Activated CD4-positive, alpha-beta T cell treated with anti-CD3 and anti-CD28 coated beads for 4 hours (primary cell): Measurements from ENCODE around the gene FBP1.

ENCODE experiments used
- DNase-seq, 2 donors: peaks; one replicate each; pipeline ENCODE4 v3.0.0-alpha.2; 2020

FBP1 gene

DNA sequence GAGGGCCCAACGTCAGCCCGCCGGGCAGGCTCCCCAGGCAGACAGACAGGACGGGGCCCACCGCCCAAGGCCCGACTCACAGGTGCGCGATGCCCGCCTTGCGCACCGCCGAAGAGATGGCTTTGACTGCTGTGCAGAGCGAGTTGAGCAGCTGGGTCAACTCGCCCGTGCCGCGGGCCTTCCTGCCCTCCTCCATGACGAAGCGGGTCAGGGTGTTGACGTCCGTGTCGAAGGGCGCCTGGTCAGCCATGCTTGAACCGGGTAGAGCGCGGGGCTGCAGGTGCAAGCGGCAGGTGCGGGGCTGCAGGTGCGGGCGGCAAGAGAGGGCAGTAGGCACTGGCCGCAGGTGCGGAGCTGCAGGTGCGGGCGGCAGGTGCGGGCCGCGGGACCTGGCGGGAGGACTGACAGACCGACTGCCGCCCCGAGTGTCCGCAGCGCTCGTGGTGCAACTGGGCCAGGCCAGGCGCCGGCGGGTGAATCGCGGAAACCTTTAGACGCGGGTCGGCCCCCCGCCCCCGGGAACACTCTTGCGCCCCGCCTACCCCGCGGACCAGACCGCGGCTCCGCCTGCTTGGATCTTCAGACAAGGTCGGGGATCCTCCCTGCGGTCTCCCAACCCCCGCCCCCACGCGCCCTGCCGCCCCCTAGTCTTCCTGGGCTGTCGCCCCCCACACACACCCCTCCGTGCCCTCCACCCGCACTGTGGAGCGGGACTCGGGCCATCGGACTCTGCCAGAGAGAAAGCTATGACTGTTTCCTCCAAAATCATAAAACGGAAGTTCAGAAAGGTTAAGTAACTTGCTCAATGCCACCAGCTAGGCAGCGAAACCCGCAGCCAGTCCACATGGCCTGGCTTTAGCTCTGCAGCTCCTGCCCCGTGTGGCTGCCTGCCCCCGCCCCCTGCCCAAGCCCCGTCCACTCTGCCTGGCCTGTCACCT is at the start of gene FBP1:
TSS of gene FBP1 (minus strand) at position 458 of the 938 bp plus-strand sequence. CDS start at position 250, 208 bp downstream.
- peak; percentile 27 for DNase-seq

DNA sequence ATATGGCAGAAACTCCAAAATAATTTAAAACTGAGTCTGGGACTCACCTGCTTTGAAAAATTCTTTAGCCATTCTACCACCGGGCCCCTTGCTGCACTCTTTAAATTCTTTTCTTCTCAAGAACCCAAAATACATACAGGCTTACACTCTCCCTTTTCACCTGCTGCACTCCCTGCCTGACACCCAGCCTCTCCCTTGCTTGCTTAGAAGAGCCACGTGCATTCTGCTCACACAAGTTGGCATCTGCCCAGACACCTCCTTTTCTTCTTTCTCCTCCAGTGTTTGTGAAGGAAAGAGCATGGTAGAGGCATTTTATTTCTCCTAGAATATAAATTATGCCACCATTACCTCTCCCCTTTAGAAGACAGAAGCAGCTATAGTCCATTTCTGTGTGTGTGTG is 48.1 kb upstream of the FBP1 start:
- DNase-seq, result no peak

DNA sequence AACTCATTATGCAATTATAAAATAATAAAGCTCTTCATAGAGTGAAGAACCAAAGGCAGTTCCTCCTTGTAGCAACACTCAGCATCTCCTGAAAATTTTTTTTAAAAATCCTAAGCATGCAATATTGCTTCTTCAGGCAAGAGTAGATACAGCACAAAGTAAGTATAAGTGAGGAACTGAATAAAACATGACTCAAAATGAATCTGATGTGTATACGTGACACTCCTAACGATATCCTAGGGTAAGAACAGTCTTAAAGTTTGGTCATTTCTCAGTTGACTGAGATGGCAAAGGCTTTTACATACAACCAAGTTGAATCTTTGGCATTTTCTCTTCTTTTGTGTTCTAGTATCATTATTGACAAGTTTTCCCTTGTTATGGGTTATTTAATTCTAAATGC is 46.0 kb upstream of the FBP1 start:
- DNase-seq, result no peak

DNA sequence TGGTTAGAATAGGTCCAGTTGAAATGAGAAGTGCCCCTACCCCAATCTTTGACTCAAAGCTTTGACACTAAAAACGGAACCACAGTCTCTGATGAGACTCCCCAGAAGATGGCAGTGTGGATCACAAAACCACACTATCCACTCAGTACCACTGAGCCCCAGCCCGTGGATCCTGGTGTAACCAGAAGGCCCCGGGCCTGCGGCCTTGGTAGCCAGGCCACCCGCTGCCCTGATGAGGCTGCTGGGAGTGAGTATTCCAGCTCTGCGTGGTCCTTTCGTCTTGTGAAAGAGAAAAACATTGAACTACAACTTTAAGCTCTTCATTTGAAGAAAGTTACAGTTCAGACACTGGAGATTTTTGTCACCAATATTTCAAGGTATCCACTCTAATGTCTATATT is 42.2 kb upstream of the FBP1 start:
- peak; percentile 52 to 65 for DNase-seq

DNA sequence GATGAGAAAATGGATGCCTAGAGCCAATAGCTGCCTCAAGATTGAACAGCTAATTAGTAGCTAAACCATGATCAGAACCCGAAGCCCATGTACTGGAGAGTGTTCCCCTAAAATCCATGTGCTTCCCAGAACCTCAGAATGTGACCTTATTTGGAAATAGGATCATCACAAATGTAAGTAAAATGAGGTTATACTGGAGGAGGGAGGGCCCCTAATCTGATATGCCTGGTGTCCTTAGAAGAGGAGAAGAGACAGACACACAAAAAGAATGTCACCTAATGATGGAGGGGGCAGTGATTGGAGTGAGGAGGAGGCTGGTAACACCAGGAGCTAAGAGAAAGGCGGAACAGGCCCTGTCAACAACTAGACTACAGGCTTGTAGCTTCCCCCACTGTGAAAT is 41.3 kb upstream of the FBP1 start:
- DNase-seq, result no peak

DNA sequence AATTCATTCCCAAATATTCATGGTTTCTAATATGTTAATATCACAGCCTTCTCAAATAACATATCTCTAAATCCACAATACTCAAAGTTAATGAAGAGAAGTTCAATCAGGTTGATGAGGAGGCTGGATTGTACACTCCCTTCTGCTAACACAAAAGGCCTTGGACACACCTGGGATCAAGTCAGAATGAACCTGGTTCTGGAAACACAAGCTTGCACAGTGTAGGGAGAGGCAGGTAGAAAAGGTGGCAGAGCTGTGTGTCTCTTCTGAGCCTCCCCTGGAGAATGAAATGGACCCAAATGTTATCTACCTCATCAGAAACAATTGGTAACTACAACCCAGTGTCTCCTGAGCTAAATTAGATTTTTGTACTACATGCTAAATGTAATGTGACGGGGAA is 40.7 kb upstream of the FBP1 start:
- DNase-seq, result no peak

DNA sequence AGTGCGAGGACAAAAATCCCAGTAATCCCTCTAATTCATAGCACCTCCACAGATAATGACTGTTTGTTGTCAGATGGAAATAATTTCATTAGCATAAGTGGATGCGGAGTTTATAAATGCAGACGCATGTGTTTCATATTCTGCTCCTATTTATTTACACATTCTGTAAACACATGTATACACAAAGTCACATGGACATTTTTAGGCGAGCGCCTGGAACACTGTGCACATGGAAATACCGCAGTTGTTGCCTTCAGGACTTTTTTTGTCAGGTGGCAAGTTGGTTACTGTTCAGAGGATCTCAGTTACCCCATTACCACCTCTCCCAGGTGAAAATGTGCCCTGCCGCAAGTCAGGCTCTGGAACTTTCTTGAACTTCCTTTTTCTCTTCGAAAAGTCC is 40.3 kb upstream of the FBP1 start:
- DNase-seq, result no peak

DNA sequence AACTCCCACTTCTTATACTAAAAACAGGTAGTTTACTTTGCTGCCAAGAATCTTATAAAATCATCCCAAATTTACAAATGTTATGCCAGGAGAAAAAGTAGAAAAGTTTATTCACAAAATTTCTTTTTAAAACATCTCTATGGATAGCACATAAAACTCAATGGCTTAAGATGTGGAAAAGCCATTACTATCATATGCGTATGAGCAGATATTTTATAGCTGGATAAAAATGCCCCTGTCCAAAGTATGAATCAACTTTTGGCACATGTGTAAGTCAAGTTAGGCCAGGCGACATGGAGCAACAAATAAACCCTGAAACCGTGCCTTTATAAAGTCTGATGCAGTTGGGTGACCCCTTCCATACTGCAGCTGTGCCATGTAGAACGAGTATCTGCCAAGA is 38.6 kb upstream of the FBP1 start:
- DNase-seq, result no peak

DNA sequence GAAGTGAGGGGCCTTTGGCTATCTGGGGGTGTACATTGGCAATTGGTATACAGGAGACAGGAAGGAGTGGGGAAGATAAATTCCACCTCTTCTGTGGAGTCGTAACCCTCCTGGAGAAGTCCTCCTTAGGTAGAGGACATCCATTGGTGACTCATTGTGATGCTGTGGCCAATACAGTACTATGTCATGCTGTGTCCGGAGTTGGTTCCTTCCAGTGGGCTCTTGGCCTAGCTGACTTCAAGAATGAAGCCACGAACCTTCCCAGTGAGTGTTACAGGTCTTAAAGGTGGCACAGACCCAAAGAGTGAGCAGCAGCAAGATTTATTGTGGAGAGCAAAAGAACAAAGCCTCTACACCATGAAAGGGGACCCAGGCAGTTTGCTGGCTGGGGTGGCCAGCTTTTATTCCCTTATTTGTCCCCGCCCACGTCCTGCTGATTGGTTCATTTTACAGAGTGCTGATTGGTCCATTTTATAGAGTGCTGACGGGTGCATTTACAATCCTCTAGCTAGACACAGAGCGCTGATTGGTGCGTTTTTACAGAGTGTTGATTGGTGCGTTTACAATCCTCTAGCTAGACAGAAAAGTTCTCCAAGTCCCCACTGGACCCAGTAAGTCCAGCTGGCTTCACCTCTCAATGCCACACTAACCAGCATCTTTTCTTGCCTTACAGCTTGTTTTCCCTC is 37.3 kb upstream of the FBP1 start:
- no peak for DNase-seq

DNA sequence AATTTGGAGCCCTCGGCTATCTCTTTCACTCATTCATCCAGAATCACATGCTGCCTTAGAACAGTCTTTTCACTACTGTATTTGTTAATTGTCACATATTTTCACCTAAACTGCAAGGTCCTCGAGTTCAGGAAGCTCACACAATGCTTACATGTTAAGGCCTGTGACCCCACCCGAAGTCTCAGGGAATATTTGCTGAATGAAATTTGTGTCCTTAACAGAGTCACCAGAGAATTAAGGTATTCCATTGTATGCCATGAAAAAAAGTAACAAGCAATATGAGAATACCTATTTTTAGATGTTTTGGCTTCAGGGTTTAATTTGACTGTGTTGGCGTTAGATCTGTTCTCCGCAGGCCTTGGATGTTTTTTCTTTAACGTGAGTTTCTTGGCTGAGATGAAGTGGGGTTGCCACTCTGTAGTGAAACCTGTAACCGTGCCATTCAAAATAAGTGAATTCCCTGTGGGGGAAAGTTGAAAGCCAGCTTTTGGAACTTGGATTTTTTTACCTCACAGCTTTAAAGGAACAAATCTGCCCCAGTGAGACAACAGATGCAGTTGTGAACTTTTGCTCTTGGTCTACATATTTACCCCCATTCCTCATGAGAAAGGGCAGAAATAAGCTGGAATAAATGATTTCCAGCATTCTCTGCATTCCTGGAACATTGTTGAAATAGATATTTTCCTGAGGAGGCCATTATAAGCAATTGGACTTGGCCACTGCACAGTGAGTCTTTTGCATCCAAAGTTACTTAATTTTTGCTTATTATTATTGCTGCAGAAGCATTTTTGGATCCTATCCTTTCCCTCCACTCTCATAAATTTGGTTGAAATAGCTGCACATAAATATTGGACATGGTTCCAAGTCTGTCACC is 35.9 kb upstream of the FBP1 start:
- DNase-seq, result no peak

DNA sequence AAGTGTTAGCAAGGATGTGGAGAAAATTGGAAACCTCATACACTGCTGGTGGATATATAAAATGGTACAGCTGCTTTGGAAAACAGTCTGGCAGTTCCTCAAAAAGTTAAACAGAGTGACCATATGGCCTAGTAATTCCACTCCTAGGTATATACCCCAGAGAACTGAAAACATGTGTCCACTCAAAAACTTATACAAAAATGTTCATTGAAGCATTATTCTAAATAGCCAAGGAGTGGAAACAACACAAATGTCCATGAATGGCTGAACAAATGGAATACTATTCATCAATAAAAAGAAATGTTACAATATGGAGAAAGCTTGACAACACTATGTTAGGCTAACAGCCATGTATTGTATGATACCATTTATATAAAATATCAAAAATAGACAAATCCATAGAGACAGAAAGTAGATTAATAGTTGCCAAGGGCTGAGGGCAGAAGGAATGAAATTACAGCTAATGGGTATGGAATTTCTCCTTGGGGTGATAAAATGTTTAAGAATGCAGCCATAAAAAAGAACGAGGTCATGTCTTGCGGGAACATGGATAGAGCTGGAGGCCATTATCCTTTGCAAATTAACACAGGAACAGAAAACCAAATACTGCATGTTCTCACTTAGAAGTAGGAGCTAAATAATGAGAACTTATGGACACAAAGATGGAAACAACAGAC is 33.6 kb upstream of the FBP1 start:
- no peak for DNase-seq

DNA sequence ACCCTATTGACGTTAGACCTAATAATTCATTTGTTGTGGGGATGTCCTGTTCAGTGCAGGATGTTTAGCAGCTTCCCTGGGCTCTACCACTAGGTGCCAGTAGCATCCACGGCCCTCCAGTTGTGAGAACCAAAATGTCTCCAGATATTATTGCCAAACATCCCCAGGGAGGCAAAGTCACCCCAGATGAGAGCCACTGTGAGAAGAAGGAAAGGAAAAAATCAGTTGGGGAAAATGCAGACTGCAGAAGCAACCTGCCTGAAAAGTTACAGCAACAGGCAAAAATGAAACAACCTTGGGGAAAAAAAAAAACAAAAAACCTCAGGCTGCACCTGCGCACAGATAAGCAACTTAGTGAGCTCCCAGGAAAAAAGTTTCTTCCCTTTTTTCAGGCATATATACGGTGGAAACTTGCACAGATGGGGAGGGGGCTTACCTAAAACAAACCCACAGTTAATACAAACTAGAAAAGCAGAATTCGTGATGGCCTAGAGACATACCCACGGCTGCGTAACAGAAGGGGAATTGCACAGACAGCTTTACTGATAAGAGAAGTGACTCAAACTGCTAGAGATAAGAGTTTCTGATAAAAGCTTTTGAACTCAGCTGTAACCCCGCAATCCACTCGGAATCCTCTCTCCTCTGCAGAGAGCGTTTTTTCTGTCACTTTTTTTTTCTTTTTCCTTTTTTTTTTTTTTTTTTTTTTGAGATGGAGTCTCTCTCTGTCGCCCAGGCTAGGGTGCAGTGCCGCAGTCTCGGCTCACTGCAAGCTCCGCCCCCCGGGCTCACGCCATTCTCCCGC is 29.8 kb upstream of the FBP1 start:
- peak; percentile 40 to 44 for DNase-seq

DNA sequence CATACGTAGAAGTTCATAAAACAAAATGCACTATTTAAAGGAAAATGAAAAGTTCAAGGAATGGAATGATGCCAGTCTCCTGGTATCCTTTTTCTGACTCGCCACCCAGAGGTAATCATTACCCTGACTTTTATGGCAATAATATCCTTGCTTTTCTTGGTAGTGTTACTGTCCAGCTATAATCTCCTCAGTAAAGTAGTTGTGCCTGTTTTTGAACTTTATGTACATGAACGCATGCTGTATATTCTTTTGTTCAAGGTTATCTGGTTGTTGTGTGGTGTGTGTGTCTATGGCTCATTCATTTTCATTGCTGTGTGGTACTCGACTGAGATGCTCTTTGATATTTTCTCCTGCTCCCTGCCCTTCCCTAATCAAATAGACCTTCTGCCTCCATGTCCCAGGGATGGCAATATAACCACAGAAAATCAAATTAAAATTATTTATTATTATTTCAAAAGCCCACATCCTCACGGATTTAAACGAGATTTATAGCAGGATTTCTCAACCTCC is 29.2 kb upstream of the FBP1 start:
- DNase-seq, result no peak

DNA sequence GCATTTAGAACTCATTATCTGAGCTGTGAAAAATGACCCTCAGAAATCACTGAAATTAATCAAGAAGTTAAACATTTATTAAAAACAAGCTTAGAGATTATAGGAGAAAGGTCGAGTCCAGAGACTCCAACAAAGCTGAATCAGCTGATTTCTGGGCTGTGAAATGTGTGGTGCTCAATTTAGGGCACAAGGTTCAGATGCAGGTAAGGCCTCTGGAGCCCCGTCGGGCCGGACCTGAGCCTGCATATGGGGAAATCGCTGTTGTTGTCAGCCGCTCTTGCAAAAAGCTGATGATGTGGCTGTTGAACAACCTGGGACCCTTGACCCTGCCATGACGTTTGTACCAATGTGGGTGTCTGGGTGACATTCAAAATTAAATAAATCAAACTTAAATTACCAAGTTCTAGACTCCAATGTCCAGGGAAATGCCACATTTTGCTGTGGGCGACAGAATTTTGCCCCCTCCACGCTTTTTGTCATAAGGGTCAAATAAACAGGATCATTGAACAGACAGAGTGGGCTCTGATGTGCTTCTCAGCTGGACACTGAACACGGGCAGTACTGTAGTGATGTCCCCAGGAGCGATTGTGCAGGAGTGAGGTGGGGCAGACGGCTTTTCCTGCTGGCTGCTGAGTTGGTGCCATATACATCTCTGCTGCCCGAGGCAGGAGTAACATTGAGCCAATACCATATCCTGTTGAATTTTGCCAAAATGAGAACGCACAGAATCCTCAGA is 27.2 kb upstream of the FBP1 start:
- no peak for DNase-seq

DNA sequence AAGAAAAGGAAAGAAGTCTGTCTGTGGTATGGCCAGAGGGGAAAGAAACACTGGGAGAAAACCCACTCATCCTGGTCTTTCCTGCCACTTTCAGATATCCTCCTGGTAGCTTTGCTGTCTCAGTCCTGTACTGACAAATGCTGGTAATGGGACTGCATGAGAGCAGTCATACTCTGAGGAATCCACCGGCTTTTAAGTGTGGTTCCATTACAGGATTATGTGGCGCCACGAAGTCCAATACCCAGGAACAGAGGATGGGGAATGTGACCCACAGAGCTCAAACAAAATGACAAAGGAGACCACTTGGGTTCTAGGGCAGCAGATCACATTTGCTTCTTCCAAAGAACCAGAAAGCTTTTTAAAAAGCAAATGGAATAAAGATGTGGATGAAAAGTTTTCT is 26.3 kb upstream of the FBP1 start:
- no peak for DNase-seq

DNA sequence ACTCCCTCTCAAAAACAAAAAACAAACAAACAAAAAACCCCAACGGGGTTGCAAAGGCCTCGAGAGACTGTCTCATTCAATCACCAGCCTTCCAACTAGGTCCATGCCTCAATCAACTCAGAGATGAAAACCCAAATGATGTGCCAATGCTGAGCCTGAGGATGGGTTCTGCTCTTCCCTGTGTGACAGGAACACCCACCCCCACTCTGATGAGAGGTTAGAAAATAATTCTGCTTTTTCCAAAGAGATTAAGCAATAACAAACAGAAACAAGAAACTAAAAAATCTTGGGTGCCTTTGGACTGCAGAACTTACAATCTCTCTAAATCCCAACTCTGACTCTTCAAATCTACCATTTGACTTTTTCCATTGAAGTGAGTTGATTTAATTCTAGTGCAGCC is 25.5 kb upstream of the FBP1 start:
- DNase-seq, result no peak

DNA sequence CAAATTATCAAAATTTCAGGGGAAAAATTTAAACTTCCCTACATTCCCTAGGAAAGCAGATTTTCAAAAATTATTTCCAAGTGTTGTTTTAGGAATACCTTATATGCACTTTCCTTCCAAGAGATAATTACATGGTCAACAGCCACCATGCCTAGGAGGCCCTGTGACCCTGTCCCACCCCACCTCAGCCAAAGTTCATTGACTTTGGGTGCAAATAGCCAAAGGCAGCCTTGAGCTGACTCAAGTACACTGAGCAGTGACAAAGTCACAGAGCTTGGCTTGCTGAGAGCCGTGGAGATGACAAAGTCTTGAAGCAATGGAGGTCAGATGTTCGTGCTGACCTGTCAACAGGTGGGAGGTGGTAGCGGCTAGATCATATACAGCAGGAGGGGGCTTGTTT is 24.3 kb upstream of the FBP1 start:
- DNase-seq, result no peak

DNA sequence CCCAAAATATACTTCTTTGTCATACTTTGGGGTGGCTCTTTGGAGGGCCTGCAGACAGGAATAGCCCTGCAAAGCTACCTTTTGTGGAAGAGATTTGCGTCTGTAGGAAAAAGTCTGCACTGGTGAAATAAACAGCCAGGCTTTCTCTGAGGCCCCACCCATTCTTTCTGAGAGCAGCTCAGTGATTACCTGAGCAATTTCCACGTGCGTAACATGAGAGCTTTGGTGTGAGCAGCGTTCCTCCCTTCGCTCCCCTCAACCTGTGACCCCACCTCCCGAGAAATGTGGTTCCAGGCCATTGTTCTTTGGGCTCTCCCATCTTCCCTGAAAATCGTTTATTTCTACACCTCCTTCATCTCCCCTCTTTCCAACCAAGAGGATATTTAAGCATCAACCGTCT is 23.8 kb upstream of the FBP1 start:
- DNase-seq, result no peak

DNA sequence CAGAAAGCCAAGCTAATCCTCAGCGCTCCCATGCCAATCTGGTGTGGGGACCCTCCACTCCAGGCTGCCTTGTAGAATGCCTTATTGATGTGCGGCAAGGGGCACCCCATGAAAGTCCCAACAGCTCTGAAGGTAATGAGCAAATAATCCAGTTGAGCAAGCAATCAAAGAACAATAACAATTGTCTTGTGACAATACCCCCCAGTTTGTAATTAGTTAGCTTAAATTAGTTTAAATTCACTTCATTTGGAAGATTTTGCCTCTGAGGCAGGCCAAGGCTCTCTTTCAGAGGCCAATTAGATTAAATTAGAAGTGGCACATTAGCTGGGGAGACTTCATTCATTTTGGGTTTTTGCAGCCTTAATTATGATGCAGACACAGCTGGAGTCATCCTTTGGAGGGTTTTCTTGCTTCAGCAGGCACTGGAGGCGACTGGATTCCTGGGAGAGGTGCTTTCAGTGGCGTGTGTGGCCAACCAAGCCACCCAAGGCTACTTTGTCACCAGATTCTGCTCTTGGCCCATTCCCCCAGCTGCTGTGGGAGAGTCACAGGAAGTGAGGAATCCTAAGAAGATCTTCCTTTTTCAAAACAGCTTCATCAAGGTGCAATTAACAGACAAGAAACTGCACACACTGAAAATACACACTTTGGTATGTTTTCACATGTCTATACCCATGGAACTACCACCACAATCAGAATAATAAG is 17.9 kb upstream of the FBP1 start:
- no peak for DNase-seq

DNA sequence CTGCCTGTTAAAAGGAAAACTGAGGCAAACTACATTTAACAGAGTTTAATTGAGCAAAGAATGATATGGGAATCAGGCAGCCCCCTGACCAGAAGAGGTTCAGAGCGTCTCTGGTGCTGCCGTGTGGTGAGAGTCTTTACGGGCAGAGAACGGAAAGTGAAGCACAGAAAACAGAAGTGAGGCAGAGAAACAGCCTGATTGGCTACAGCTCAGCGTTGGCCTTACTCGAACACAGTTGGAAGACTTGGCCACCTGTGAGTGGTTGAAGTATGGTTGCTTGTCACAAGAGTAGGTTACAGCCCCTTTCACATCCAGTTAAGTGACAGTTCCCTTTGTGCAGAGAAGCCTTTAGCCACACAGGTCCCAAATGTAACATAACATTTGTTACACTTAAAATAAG is 16.9 kb upstream of the FBP1 start:
- peak; percentile 12 to 19 for DNase-seq
